Smooth muscle cell (in vitro differentiated cells): ENCODE results near the gene DCAF10. TPM values are rescaled to one million over a fixed set of nuclear protein-coding genes. Genes with fewer than 3 reads are reported as not detected.
"Not testable (repeated sequence)": the region's sequence is repeated elsewhere in the genome, so short reads cannot be mapped to it uniquely, and the experiment has no call there.

Experiments
- DNase-seq: peaks from one replicate; lab custom pipeline; 2025; ENCODE audit not compliant: unreplicated experiment; lab: John Stamatoyannopoulos, UW
- H2AFZ ChIP-seq: fragments of 200-600 bp; sonication (generic); 2 replicates; pipeline ENCODE4 v1.6.0; 2016; ENCODE audit warnings: antibody characterized with exemption, low read depth, mild to moderate bottlenecking
- H3F3A ChIP-seq: fragments of 200-600 bp; sonication (generic); 2 replicates; pipeline ENCODE4 v1.6.0; 2017; ENCODE audit warnings: antibody characterized with exemption, low read depth
- H3K27ac ChIP-seq: fragments of 200-600 bp; sonication (generic); 2 replicates; pipeline ENCODE4 v1.5.1; 2016; ENCODE audit warnings: low read depth, mild to moderate bottlenecking
- H3K27me3 ChIP-seq: fragments of 200-600 bp; sonication (generic); 2 replicates; pipeline ENCODE4 v1.6.1; 2016; ENCODE audit warnings: low read depth, mild to moderate bottlenecking
- H3K36me3 ChIP-seq: fragments of 200-600 bp; sonication (generic); 2 replicates; pipeline ENCODE4 v1.5.1; 2016; ENCODE audit warnings: low read depth
- H3K4me1 ChIP-seq: fragments of 200-600 bp; sonication (generic); 2 replicates; pipeline ENCODE4 v1.5.1; 2016; ENCODE audit warnings: low read depth
- H3K4me2 ChIP-seq: fragments of 200-600 bp; sonication (generic); 2 replicates; pipeline ENCODE4 v1.6.0; 2016; ENCODE audit warnings: mild to moderate bottlenecking
- H3K4me3 ChIP-seq: fragments of 200-600 bp; sonication (generic); 2 replicates; pipeline ENCODE4 v1.5.1; 2016; ENCODE audit warnings: mild to moderate bottlenecking
- H3K79me2 ChIP-seq: fragments of 200-600 bp; sonication (generic); 2 replicates; pipeline ENCODE4 v1.6.0; 2016; ENCODE audit warnings: low read depth, mild to moderate bottlenecking
- H3K9ac ChIP-seq: fragments of 200-600 bp; sonication (generic); 2 replicates; pipeline ENCODE4 v1.6.0; 2016; ENCODE audit warnings: low read depth
- H3K9me3 ChIP-seq: fragments of 200-600 bp; sonication (generic); replicated peaks from 2 replicates; pipeline ENCODE4 v1.5.1; 2016; ENCODE audit warnings: low read depth
- H4K20me1 ChIP-seq: fragments of 200-600 bp; sonication (generic); 2 replicates; pipeline ENCODE4 v1.6.0; 2016; ENCODE audit warnings: low read depth
- WGBS: methylation state at CpG from one replicate; pipeline ENCODE4 v1.1.7; 2016; ENCODE audit warnings: low lambda C conversion rate; 5-methylcytosine and 5-hydroxymethylcytosine counted together
- polyA plus RNA-seq: library from polyadenylated mRNA; unstranded; fragments of >200 nt; fragmentation: Nextera tagmentation; extraction: Ambion mirVana; gene quantifications from 2 replicates; pipeline ENCODE4 v1.2.1, GENCODE V29; 2016
- total RNA-seq: library from RNA; depleted of rRNA; stranded (reverse); fragments of >200 nt; gene quantifications from 2 replicates; pipeline ENCODE4 v1.2.3, GENCODE V29; 2014
- TF ChIP-seq, protein P1 (sequence below): fragments of 200-600 bp; sonication (generic); IDR thresholded peaks from 2 replicates; pipeline ENCODE4 v1.5.1; 2017; ENCODE audit warnings: borderline replicate concordance, mild to moderate bottlenecking, antibody characterized with exemption; ENCODE audit not compliant: insufficient read depth, poor library complexity, severe bottlenecking

The DCAF10 gene
- total and polyA plus RNA-seq, 2 experiments from 2014 or later = 35.6 to 77.0 TPM

DNA sequence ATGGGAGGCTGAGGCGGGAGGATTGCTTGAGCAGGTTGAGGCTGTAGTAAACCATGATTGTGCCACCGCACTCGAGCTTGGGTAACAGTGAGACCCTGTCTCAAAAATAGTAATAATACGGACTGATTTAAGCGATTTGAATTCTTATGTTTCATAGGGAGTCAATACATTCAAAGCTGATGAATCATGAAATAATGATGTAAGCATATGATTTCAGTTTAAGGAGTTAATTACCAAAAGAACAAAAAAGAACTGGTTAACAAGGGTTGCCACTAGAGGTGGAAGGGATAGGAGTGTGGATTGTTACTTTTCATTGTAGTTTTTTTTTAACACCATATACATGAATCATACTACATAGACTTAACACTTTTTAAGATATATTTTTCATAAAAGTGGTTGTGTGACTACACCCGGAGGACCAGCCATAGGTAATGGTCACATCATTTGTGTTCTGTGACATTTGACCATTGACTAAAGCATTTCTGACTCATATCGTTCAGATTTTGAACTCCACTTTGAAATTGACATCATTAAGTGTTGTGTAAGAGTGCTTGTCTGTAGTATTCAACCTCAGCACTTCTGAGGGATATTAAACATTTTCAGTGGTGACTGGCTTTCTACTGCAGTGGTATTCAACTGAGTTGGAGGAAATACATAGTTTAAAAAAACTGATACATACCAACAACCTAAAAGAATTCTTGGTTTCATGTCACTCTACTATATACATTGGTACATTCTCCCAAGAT lies 40.0 kb upstream of the DCAF10 start:
- H3K4me1 ChIP-seq = no peaks in the 10 kb centered on the region
- no peak overlapping the region for H3K4me2 ChIP-seq
- H3K4me3 ChIP-seq = no peak overlapping the region
- H4K20me1 ChIP-seq = no peaks in the 10 kb centered on the region
- no peaks in the 10 kb centered on the region for H3K27me3 ChIP-seq
- H3K79me2 ChIP-seq = no peaks in the 10 kb centered on the region
- DNase-seq = no peak
- H3K27ac ChIP-seq = peak overlapping the region; percentile 29
- H3K9ac ChIP-seq = no peak overlapping the region
- no peak overlapping the region for H2AFZ ChIP-seq
- H3K36me3 ChIP-seq = no peaks in the 10 kb centered on the region
- TF ChIP-seq, protein P1, sequence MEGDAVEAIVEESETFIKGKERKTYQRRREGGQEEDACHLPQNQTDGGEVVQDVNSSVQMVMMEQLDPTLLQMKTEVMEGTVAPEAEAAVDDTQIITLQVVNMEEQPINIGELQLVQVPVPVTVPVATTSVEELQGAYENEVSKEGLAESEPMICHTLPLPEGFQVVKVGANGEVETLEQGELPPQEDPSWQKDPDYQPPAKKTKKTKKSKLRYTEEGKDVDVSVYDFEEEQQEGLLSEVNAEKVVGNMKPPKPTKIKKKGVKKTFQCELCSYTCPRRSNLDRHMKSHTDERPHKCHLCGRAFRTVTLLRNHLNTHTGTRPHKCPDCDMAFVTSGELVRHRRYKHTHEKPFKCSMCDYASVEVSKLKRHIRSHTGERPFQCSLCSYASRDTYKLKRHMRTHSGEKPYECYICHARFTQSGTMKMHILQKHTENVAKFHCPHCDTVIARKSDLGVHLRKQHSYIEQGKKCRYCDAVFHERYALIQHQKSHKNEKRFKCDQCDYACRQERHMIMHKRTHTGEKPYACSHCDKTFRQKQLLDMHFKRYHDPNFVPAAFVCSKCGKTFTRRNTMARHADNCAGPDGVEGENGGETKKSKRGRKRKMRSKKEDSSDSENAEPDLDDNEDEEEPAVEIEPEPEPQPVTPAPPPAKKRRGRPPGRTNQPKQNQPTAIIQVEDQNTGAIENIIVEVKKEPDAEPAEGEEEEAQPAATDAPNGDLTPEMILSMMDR = no peak
- 92% methylated on average over 7 of the region's 7 CpGs for WGBS
- no peaks in the 10 kb centered on the region for H3K9me3 ChIP-seq
- H3F3A ChIP-seq = no peaks in the 10 kb centered on the region

DNA sequence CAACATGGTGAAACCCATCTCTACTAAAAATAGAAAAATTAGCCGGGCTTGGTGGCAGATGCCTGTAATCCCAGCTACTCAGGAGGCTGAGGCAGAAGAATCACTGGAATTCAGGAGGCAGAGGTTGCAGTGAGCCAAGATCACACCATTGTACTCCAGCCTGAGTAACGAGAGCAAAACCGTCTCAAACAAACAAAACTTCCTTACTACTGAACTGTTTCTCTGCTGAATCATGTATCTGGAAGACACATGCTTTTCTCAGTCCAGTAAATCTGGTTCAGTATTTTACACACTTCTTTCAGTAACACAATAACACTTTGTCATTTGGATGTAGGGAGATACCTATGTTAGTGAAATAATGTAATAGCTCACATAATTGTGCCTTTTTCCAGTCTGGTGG lies 39.1 kb upstream of the DCAF10 start:
- Histone ChIP-seq H3K9me3 (no peaks in the 10 kb centered on the region), H3K27me3 (no peaks in the 10 kb centered on the region), H4K20me1 (no peaks in the 10 kb centered on the region), H3K27ac (peak overlapping the region; percentile 29), H3K4me1 (no peaks in the 10 kb centered on the region), H3F3A (no peaks in the 10 kb centered on the region), H2AFZ (no peak overlapping the region), H3K36me3 (no peaks in the 10 kb centered on the region), H3K79me2 (no peaks in the 10 kb centered on the region), H3K9ac (no peak overlapping the region), H3K4me3 (no peak overlapping the region), H3K4me2 (no peak overlapping the region)
- DNase-seq = no peak
- TF ChIP-seq, protein P1 = no peak
- 48% methylated on average over 3 of the region's 3 CpGs for WGBS

DNA sequence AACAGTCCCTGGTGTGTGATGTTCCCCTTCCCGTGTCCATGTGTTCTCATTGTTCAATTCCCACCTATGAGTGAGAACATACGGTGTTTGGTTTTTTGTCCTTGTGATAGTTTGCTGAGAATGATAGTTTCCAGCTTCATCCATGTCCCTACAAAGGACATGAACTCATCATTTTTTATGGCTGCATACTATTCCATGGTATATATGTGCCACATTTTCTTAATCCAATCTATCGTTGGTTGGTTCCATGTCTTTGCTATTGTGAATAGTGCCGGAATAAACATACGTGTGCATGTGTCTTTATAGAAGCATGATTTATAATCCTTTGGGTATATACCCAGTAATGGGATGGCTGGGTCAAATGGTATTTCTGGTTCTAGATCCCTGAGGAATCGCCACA lies 35.3 kb upstream of the DCAF10 start:
- H3K9me3 ChIP-seq, H3K27ac ChIP-seq, H3F3A ChIP-seq, H3K27me3 ChIP-seq, H3K4me1 ChIP-seq, H3K4me3 ChIP-seq, H3K9ac ChIP-seq, H3K79me2 ChIP-seq, H4K20me1 ChIP-seq, DNase-seq, H2AFZ ChIP-seq, H3K4me2 ChIP-seq, H3K36me3 ChIP-seq: not testable (repeated sequence)
- 81% methylated on average over 6 of the region's 6 CpGs for WGBS

DNA sequence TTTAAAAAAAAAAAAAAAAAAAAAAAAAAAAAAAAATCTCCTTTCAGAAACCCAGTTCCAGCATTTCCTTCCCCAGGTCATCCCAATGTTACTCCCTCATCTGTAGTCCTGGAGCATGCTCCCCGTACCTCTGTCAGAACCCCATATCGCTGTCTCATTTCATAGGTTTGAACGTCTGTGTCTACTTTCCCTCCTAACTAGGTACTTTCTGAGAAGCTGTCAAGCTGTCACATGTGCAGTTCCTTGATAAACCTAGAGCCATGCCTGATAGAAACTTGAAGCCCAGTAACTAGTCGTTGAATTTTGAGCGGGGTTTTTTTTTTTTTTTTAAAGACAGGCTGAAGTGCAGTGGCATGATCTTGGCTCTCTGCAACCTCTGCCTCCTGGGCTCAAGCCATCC lies 31.3 kb upstream of the DCAF10 start:
- no peaks in the 10 kb centered on the region for H3K27me3 ChIP-seq
- H3K27ac ChIP-seq = no peak overlapping the region
- no peak for DNase-seq
- TF ChIP-seq, protein P1 = no peak
- H3K9me3 ChIP-seq = no peaks in the 10 kb centered on the region
- H3F3A ChIP-seq = no peaks in the 10 kb centered on the region
- H3K4me2 ChIP-seq = no peak overlapping the region
- no peak overlapping the region for H3K4me3 ChIP-seq
- no peaks in the 10 kb centered on the region for H3K4me1 ChIP-seq
- no peaks in the 10 kb centered on the region for H3K36me3 ChIP-seq
- no peak overlapping the region for H3K9ac ChIP-seq
- H2AFZ ChIP-seq = no peak overlapping the region
- no peaks in the 10 kb centered on the region for H3K79me2 ChIP-seq
- WGBS = 91% methylated on average over 5 of the region's 5 CpGs
- H4K20me1 ChIP-seq = no peaks in the 10 kb centered on the region
